MCF 10A (cell line): ENCODE measurements around the gene AGXT. TPM values are rescaled to one million over a fixed set of nuclear protein-coding genes. Genes with fewer than 3 reads are reported as not detected.

ENCODE experiments used
- BruUV-seq: library from RNA; stranded (reverse); fragments of 400-500 nt; replicated peaks from 2 replicates; lab custom pipeline; 2021; lab: Mats Ljungman, UMichigan
- CTCF ChIA-PET: fragments of 300-600 bp; sonication (Branson Sonifier 250); formaldehyde crosslinking; extraction: SDS; loops from one replicate; lab custom pipeline; 2021; ENCODE audit warnings: antibody characterized with exemption, inconsistent platforms; lab: Yijun Ruan, JAX
- POLR2A ChIA-PET: fragments of 300-600, 350-650 bp; sonication (Branson Sonifier 250); formaldehyde crosslinking; extraction: SDS; loops from one replicate; lab custom pipeline; 2020; ENCODE audit warnings: antibody characterized with exemption, inconsistent platforms; lab: Yijun Ruan, JAX
- DNase-seq: peaks from one replicate; pipeline ENCODE4 v3.0.0-alpha.2; 2018; ENCODE audit not compliant: unreplicated experiment
- H3K27ac Mint-ChIP-seq: one replicate; pipeline ENCODE4 v1.8.0; 2022; ENCODE audit warnings: mild to moderate bottlenecking, low read depth, mixed read lengths; ENCODE audit not compliant: unreplicated experiment
- H3K27me3 Mint-ChIP-seq: one replicate; pipeline ENCODE4 v1.8.0; 2022; ENCODE audit warnings: mixed read lengths; ENCODE audit not compliant: insufficient read depth, unreplicated experiment
- H3K36me3 Mint-ChIP-seq: one replicate; pipeline ENCODE4 v1.8.0; 2022; ENCODE audit warnings: mild to moderate bottlenecking, moderate library complexity, mixed read lengths; ENCODE audit not compliant: insufficient read depth, unreplicated experiment
- H3K4me1 Mint-ChIP-seq: one replicate; pipeline ENCODE4 v1.8.0; 2022; ENCODE audit warnings: mixed read lengths; ENCODE audit not compliant: insufficient read depth, unreplicated experiment
- H3K4me3 Mint-ChIP-seq: one replicate; pipeline ENCODE4 v1.8.0; 2022; ENCODE audit warnings: mild to moderate bottlenecking, moderate library complexity, mixed read lengths; ENCODE audit not compliant: unreplicated experiment
- H3K9me3 Mint-ChIP-seq: one replicate; pipeline ENCODE4 v1.8.0; 2022; ENCODE audit warnings: mixed read lengths; ENCODE audit not compliant: unreplicated experiment
- intact Hi-C: fragments of 100-400 bp; cut with micrococcal nuclease; formaldehyde crosslinking; loops from 2 replicates; pipeline ENCODE4 v1.14.1; 2022
- total RNA-seq: library from RNA; stranded (reverse); gene quantifications from 2 replicates; pipeline ENCODE4 v1.2.3, GENCODE V29; 2022
- TF ChIP-seq, protein P1 (sequence below): fragments of 200-600 bp; IDR thresholded peaks from one replicate; pipeline ENCODE4 v1.8.0; 2022; ENCODE audit warnings: antibody characterized with exemption, mild to moderate bottlenecking; ENCODE audit not compliant: unreplicated experiment

The AGXT gene
- total RNA-seq, 1 experiment from 2014 or later = not detected

GRCh38 chr2:240820607-240821428, 47.8 kb upstream of the AGXT start:
- Mint-ChIP-seq H3K4me1 (no peaks in the 10 kb centered on the region), H3K27ac (no peak overlapping the region), H3K27me3 (peaks cover 51% of the 10 kb centered on the region), H3K4me3 (no peak overlapping the region), H3K36me3 (no peaks in the 10 kb centered on the region), H3K9me3 (peaks cover 8% of the 10 kb centered on the region)
- no TSS peak for BruUV-seq
- intact Hi-C loops = no loop called here
- DNase-seq = no peak
- TF ChIP-seq, protein P1, sequence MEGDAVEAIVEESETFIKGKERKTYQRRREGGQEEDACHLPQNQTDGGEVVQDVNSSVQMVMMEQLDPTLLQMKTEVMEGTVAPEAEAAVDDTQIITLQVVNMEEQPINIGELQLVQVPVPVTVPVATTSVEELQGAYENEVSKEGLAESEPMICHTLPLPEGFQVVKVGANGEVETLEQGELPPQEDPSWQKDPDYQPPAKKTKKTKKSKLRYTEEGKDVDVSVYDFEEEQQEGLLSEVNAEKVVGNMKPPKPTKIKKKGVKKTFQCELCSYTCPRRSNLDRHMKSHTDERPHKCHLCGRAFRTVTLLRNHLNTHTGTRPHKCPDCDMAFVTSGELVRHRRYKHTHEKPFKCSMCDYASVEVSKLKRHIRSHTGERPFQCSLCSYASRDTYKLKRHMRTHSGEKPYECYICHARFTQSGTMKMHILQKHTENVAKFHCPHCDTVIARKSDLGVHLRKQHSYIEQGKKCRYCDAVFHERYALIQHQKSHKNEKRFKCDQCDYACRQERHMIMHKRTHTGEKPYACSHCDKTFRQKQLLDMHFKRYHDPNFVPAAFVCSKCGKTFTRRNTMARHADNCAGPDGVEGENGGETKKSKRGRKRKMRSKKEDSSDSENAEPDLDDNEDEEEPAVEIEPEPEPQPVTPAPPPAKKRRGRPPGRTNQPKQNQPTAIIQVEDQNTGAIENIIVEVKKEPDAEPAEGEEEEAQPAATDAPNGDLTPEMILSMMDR = no peak
- POLR2A ChIA-PET = no interaction called here
- CTCF ChIA-PET = no interaction called here

DNA sequence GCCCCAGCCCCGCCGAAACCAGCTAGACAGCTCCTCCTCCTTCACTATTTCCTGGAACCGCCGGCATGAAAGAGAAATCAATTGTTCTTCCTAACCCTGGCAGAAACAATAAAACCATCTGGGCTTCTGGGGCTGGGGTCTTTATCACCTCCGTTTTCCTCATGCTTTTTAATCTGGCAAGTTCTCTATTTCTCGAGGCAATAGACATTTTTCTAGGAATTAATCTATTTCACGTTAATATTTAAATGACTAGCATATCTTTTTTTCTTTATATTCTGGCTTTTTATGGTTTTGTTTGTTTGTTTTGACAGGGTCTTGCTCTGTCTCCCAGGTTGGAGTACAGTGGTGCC, 47.2 kb upstream of the AGXT start:
- Mint-ChIP-seq H3K27me3 (peaks cover 57% of the 10 kb centered on the region), H3K4me1 (no peaks in the 10 kb centered on the region), H3K27ac (no peak overlapping the region), H3K4me3 (no peak overlapping the region), H3K9me3 (peaks cover 8% of the 10 kb centered on the region), H3K36me3 (no peaks in the 10 kb centered on the region)
- TF ChIP-seq, protein P1 = no peak
- DNase-seq = no peak
- no TSS peak for BruUV-seq
- ChIA-PET CTCF (no interaction called here), POLR2A (no interaction called here)
- intact Hi-C loops = no loop called here

GRCh38 chr2:240822280-240822847, 46.3 kb upstream of the AGXT start:
- BruUV-seq = no TSS peak
- Mint-ChIP-seq H3K4me1 (no peaks in the 10 kb centered on the region), H3K27ac (no peak overlapping the region), H3K27me3 (peaks cover 66% of the 10 kb centered on the region), H3K9me3 (peaks cover 8% of the 10 kb centered on the region), H3K36me3 (no peaks in the 10 kb centered on the region), H3K4me3 (no peak overlapping the region)
- POLR2A ChIA-PET = no interaction called here
- CTCF ChIA-PET = interaction anchor here (0.6 kb wide), 1 partner anchor 284 kb away, joined by 3 read pairs; no protein-coding TSS in a partner anchor
- intact Hi-C loops = no loop called here
- no peak for DNase-seq
- TF ChIP-seq, protein P1 = no peak

DNA sequence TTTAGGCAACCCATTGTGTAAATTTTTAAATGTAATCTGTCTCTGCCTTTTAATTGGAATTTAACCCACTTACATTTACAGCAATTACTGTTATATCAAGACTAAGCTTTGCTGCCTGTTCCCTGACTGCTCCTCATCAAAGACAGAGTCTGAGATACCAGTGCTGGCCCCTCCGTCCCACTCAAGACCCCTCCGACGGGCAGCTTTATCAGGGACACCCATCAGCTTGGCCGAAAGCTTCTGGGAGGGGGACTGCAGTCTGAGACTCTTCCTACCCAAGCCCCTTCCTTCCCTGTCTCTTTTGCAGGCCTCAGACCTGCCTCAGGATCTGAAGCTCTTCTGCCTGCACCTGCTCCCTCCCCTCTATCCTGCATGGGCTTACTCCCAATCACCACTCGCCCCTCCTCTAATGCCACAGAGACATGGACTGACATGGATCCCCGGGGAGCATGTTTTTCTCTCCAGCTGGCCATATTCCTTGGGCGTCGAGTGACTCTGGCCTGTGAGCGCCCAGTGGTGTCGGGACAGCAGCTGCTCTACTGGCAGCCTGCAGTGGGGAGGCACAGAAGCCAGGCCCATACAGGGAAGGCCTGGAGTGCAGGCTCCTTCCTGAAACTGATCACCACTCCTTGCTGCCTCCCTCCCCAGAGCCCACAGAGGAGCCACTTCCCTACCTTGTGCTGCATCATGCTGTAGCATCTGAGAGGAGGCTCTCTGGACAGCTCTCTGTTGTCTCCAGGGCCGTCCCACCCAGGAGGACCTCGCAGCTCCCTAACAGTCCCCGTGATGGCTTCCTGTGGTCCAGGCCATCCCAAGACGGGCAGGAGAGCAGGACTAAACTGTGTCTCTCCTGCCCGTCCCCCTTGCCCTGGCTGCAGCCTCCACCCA, 44.9 kb upstream of the AGXT start:
- Mint-ChIP-seq H3K27me3 (peaks cover 79% of the 10 kb centered on the region), H3K4me1 (no peaks in the 10 kb centered on the region), H3K27ac (no peak overlapping the region), H3K4me3 (no peak overlapping the region), H3K36me3 (no peaks in the 10 kb centered on the region), H3K9me3 (peaks cover 8% of the 10 kb centered on the region)
- no peak for DNase-seq
- intact Hi-C loops = no loop called here
- ChIA-PET CTCF (interaction anchor here (1.0 to 1.6 kb wide), 2 partner anchors 17 to 310 kb away, joined by 4 to 6 read pairs; no protein-coding TSS in a partner anchor), POLR2A (no interaction called here)
- TF ChIP-seq, protein P1 = no peak
- BruUV-seq = no TSS peak
